Islet of Langerhans (tissue), 1 donor: ENCODE data around the gene MEMO1.
"Not testable (repeated sequence)": the region's sequence is repeated elsewhere in the genome, so short reads cannot be mapped to it uniquely, and the experiment has no call there.

ENCODE experiments used
- FAIRE-seq: peaks from one replicate; lab custom pipeline; 2011; peaks lifted over from hg19 to GRCh38; lab: Jason Lieb, UNC

MEMO1 gene

DNA sequence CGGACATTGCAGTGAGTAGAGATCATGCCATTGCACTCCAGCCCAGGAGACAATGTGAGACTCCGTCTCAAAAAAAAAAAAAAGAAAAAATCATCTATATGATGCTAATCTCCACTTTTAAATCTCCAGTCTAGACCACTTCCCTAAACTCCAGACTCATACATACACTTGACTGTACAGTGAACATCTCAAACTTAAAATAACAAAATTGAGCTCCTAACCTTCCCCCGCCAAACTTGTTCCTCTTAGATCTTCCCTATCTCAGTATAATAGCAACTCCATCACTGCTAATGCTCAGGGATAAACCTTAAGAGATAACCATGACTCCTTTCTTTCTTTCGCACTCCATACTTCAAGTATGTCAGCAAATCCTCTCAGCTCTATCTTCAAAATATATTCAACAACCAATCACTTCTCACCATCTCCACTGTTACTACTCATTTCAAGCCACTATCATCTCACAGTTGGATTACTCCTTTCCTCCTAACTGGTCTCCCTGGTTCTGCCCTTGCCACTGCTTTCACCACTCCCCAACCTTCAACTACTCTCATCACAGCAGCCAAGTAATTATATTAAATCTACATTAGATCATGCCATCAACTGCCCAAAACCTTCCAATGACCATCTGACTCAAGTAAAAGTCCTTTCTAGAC lies 12.0 kb downstream of the MEMO1 start:
- no peak for FAIRE-seq

DNA sequence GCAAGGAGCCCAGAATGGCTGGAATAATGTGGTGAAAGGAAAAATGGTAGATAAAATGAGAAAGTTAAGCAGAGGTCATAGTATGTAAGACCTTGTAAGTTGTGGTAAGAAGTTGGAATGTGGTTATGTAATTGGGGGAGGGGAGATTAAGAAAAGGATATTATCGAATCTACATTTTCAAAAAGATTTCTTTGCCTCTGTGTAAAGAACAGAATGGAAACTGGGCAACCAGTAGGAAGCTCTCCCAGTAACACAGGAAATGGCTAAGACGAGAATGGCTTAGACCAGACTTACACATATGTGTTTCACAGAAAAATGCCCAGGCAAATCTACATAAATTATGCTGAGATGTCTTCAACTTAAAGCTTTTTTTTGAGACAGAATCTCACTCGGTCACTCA lies 13.2 kb downstream of the MEMO1 start:
- no peak for FAIRE-seq

DNA sequence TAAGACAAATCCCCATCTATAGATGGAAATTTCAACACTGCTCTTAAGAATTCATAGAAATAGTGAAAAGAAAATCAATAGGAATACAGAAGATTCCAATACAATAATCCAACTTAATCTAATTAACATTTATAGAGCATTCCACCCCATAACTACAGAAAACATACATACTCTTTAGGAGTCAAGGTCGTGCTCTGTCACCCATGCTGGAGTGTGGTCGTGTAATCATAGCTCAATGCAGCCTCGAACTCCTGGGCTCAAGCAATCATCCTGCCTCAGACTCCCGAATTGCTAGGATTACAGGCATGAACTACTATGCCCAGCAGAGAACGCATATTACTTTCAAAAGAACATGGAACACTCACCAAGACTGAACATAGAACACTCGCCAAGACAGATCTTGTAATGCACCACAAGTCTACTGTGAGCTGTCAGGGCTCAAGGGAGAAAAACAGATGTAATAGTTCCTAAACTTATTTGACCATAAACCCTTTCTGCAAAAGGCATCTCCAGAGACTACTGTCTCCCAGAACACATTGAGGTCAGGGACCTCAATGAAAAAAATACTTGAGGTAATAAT lies 14.1 kb downstream of the MEMO1 start:
- no peak for FAIRE-seq

DNA sequence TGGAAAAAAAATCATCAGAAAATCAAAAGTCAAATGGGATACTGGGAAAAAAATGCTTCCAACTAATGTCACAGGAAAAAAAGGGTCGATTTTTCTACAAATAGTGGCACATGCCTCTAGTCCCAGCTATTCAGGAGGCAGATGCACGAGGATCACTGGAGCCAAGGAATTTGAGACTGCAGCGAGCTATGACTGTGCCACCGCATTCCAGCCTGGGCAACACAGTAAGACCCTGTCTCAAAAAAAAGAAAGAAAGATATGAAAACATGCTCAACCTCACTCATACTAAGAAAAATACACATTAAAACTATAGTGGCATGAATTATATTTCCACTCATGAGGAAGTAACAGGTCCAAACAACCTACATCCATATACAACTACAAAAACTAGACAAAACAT lies 17.9 kb downstream of the MEMO1 start:
- FAIRE-seq = no peak

DNA sequence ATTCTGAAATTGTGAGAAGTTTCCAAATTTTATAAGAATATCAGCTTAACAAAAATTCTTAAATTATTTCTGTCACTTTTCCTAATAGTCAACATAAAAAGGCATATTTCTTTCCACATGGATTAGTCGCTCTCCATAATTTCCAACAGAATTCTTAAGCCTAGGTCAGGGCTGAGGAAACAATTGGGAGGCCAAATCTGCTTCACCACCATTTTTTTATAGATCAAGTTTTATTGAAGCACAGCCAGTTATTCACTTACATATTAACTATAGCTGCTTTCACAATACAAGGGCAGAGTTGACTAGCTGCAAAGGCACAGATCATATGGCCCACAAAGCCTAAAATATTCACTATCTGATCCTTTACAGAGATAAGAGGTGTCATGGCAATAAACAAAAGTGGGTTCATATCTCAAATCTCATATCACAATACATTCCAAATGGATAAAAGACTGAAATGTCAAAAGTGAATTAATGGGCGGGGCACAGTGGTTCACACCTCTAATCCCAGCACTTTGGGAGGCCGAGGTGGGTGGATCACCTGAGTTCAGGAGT lies 18.7 kb downstream of the MEMO1 start:
- FAIRE-seq = no peak

GRCh38 chr2:31989946-31990345 lies 20.9 kb downstream of the MEMO1 start:
- no peak for FAIRE-seq

GRCh38 chr2:31987454-31988220 lies 23.2 kb downstream of the MEMO1 start:
- peak; percentile 65 for FAIRE-seq

GRCh38 chr2:31986906-31987305 lies 23.9 kb downstream of the MEMO1 start:
- no peak for FAIRE-seq

DNA sequence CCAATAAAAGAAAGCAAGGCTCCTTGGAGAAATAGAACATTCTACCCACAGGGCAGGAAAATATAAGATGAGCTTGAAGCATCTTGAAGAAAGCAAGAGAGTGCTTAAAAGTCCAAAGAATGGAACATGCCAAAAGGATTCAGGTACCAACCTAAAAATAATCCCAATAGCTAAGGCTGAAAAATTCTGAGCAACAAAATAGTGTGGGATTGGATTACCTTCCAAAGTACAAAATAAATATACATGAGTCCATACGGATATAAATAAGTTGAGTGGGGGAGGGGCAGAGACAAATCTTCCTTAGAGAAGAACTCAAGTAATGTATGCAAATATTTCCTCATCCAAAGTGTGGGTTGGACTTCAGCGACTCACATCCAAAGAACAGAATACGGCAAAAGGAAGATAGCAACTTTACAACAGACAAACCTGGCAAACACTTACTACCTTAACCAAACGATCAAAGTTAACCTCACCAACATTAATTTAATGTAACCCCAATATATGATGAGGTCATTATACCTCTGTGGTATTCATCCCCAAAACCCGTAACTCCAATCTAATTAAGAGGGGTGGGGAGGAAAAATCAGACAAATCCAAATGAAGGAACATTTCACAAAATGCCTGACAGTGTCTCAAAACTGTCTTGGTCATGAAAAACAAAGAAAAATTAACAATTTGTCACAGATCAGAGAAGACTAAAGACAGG lies 26.9 kb downstream of the MEMO1 start:
- no peak for FAIRE-seq

DNA sequence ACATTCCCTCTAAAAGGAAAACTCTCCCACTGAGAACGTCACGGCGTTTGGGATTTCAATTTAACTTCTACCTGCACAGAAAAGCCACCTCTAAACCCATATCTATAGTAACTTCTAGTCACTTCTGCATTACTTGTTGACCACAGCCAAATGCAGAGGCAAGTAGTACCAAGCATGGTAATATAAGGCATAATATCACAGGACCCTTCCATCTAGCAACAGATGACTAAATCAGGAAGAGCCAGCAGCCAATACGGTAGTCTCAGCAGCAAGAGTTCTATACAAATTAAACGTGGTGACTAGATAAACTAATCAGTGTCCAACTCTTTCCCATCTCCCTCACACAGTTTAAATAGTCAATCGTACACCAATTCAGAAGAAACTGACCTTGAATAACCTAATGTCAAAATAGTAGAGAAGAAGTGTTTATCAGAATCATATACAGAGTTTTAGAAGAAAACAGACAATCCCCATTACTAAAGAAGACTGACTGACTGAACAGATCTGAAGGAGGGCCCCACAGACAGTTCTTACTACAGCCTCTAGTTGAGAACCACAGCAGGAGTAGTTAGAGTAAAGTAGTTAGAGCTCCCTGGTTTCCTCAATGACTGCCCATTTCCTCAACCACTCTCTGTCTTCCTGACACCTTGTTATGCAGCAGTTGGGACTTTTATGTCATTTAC lies 30.0 kb downstream of the MEMO1 start:
- peak; percentile 91 for FAIRE-seq

GRCh38 chr2:31979956-31980355 lies 30.9 kb downstream of the MEMO1 start:
- FAIRE-seq = peak; percentile 73

- FAIRE-seq = no peak
These were observed 31.8 kb downstream of the MEMO1 start for GRCh38 chr2:31979018-31979417.

- FAIRE-seq = no peak
These were observed 32.4 kb downstream of the MEMO1 start for GRCh38 chr2:31978436-31978835.

DNA sequence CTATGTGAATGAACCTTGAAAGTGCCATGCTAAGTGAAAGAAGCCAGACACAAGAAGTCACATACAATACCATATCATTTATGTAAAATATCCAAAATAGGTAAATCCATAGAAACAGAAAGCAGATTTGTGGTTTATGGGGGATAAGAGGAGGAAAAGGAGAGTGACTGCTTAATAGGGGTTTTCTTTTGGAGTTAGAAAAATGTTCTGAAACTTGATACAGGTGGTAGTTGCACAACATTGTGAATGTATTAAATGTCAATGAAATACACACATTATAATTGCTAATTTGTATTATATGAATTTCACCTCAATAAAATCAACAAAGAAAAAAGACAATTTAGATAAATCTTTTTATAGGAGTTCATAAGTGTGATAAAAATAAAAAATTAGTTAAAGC lies 37.1 kb downstream of the MEMO1 start:
- no peak for FAIRE-seq

DNA sequence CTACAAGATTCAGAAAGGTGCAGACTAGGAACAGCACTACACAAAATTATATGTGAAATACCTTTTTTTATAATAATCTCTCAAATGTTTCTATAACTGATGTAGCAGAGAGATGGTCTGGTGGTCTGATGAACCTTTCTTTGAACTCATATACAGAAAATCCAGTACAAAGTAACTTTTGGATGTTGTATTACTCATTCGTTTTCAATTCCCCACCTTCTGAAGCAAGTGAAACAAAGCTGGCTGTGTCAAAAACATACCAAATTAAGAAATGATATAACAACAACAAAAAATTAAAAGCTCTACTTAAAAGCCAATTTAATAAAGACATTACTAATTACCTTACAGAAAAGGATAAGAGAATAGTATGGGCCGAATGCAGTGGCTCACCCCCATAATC lies 38.7 kb downstream of the MEMO1 start:
- no peak for FAIRE-seq

- FAIRE-seq = no peak
These were observed 41.6 kb downstream of the MEMO1 start for GRCh38 chr2:31969178-31969577.

GRCh38 chr2:31967790-31968189 lies 43.0 kb downstream of the MEMO1 start:
- FAIRE-seq = no peak

- FAIRE-seq = not testable (repeated sequence)
These were observed 44.4 kb downstream of the MEMO1 start for GRCh38 chr2:31966402-31966801.

- no peak for FAIRE-seq
These were observed 45.7 kb downstream of the MEMO1 start for GRCh38 chr2:31965094-31965493.

DNA sequence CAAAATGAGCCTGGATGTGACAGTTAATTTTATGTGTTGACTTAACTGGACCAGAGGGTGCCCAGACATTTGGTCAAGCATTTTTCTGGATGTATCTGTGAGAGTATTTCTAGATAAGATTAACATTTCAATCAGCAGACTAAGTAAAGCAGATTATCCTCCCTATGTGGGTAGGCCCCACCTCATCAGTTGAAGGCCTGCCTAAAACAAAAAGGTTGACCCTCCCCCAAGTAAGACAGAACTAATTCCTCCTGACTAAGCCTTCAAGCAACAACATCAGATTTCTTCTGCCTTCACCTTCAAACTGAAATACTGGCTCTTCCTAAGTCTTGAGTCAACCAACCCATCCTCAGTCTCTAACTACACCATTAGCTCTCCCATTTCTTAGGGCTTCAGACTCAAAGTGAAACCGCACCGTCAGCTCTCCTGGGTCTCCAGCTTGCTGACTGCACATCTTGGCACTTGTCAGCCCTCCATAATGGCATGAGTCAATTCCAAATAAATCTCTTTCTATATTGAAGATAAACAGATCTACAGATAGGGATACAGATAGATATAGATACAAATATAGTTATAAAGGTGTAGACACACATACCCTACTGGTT lies 47.9 kb downstream of the MEMO1 start:
- no peak for FAIRE-seq

DNA sequence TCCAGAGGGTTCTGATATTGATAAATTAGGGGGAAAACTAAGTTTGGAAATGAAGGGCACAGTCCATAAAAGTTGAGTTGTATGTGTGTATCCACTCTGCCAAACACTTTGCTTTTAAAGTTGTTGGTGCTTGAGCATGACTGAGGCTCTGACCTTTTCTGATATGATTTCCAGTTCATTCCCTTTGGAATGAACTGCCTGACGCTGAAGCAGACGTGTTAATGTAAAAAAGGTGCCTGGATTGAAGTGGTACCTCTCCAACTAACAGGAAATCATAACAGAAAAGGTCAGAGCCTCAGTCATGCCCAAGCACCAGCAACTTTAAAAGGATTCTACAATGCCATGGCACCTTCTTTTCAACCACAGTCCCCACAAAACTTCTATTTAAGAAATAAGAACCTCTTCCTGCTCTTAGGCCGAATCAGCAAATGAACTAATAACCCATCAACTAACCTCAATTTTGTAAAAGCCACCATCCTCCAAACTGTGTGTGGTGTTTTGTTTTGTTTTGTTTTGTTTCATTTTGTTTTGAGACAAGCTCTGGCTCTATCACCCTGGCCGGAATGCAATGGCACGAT lies 52.6 kb downstream of the MEMO1 start:
- no peak for FAIRE-seq
